HG03025 (cell line): Measurements from ENCODE around the gene UBE2D2.
"Not testable (repeated sequence)": the region's sequence is repeated elsewhere in the genome, so short reads cannot be mapped to it uniquely, and the experiment has no call there.

Experiments used
- ATAC-seq: cut with Tn5 transposase; IDR thresholded peaks from one replicate; pipeline ENCODE4 v1.9.1; 2021; ENCODE audit warnings: mild to moderate bottlenecking, moderate library complexity; ENCODE audit not compliant: unreplicated experiment, low FRiP score

The UBE2D2 gene

GRCh38 chr5:139546593-139546992, 14.5 kb upstream of the UBE2D2 start:
- ATAC-seq = not testable (repeated sequence)

DNA sequence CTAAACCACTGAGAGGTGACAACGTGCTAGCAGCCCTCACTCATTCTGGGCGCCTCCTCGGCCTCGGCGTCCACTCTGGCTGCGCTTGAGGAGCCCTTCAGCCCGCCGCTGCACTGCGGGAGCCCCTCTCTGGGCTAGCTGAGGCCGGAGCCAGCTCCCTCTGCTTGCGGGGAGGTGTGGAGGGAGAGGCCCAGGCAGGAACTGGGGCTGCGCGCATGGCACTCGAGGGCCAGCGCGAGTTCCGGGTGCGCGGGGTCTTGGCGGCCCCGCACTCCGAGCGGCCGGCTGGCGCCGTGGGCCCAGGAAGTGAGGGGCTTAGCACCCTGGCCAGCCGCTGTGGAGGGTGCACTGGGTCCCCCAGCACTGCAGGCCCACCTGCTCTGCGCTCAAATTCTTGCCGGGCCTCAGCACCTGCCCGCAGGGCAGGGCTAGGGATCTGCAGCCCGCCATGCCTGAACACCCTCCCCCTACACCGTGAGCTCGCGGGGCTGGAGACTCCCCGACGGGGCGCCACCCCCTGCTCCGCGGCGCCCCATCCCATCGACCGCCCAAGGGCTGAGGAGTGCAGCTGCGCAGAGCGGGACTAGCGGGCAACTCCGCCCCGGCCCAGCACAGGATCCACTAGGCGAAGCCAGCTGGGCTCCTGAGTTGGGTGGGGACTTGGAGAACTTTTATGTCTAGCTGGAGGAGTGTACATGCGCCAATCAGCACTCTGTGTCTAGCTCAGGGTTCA, 11.8 kb upstream of the UBE2D2 start:
- no peak for ATAC-seq

DNA sequence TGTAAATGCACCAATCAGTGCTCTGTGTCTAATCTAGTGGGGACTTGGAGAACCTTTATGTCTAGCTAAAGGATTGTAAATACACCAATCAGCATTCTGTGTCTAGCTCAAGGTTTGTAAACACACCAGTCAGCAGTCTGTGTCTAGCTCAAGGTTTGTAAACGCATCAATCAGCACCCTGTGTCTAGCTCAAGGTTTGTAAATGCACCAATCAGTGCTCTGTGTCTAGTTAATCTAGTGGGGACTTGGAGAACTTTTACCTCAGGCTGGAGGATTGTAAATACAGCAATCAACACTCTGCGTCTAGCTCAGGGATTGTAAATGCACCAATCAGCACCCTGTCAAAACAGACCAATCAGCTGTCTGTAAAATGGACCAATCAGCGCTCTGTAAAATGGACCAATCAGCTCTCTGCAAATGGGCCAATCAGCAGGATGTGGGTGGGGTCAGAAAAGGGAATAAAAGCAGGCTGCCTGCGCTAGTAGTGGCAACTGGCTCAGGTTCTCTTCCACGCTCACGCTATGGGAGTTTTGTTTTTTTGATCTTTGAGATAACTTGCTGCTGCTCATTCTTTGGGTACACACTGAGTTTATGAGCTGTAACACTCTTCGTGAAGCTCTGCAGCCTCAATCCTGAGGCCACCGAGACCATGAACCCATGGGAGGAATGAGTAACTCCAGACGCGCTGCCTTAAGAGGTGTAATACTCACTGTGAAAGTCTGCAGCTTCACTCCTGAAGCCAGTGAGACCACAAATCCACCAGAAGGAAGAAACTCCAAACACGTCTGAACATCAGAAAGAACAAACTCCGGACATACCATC, 10.9 kb upstream of the UBE2D2 start:
- ATAC-seq = not testable (repeated sequence)

- no peak for ATAC-seq
These were observed 9.8 kb upstream of the UBE2D2 start for GRCh38 chr5:139551191-139551889.

DNA sequence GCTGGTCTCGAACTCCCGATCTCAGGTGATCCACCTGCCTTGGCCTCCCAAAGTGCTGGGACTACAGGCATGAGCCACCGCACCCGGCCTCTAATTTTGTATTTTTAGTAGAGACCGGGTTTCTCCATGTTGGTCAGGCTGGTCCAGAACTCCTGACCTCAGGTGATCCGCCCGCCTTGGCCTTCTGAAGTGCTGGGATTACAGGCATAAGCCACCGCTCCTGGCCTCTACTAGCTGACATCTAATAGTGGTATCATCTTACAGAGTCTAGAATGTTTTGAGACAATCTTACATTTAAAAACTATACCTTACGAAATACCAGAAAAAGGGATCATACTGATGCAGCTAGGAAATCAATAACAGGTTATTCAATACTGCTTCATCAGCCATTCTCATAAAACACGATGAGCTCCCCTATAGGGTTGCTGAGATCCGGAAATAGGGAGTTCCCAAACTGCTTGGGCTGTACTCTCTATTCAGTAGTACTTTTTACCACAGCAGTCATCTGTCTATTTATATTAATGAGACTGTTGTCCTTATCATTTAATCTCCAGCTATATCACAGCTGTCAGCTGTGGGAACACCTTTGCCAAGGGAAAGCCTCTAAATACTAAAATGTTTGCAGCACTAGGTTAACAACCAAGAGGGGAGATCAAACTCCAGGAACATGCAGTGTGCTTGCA, 8.1 kb upstream of the UBE2D2 start:
- ATAC-seq = no peak

DNA sequence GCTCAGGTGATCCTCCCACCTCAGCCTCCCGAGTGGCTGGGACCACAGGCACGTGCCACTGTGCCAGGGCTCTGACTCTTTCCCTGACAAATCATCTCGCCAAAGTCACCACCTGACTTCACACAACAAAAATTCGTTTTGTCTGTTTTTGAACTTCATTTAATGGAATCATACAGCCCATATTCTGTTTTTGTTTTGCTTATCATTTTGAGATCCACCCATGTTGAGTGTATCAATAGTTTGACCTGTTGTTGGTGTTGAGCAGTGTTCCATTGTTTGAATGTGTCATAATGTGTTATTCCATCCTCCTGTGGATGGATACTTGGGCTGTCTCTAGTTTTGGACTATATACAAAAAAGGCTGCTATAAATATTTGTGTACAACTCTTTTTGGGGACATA, 6.9 kb upstream of the UBE2D2 start:
- ATAC-seq = no peak

DNA sequence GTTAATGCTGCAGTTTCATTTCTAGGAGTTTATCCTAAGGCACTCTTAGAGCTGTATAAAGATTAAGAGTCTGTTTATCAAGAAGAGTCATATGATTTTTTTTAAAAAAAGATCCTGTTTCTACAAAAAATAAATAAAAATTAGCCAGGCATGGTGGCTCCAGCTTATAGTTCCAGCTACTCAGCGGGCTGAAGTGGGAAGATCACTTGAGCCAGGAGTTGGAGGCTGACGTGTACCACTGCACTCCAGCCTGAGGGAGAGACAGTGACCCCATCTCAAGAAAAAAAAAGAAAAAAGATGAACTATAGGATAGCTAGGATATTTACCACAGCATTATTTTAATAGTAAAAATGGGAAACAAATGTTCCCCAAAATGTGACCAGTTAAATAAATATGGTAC, 3.3 kb upstream of the UBE2D2 start:
- no peak for ATAC-seq

DNA sequence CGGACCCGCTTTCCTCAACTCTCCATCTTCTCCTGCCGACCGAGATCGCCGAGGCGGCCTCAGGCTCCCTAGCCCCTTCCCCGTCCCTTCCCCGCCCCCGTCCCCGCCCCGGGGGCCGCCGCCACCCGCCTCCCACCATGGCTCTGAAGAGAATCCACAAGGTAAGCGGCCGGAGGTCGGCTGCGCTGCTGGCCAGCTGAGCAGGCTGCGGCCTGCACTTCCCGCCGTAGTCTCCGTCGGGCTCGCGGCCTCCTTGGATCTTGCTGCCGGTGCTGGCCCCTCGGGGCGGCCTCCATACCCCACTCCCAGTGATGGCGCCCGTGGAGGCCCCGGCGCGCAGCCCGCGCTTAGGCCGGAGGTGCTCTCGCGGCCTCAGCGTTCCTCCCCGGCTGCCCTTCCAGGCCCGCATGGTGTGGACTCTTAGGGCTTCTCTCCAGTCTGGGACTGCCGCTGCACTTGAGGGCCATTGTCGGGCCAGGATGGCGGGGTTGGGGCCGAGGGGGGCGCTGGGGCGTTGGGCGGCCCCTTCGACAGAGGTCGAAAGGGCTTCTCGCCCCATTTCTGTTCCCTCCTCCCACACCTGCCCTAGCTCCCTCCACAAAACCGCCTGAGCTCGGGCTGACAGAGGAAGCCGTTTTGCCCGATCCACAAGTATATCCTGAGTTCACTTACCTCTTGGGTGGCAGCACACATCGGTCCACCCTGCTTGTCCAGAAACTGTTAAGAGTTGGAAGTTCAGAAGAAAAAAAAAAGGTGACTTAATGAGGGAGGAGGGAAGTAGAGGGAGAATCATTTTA, 714 bp downstream of the UBE2D2 start:
- peak; percentile 14 for ATAC-seq

DNA sequence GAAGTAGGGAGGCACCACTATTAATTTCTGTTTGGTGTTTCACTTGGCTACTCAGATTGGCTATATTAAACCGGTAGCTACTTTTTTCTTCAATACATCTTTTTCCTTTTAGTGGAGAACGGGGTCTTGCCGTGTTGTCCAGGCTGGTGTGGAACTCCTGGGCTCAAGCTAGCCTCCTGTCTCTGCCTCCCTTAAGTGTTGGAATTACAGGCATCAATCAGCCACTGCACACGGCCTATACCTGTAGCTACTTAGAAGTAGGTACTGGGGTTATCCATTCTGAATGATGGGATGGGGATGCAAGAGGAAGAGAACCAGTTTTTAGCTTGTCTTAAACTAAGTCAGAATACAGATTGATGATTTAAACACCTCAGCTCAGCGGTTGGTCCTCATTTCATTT, 1.7 kb downstream of the UBE2D2 start:
- ATAC-seq = no peak

DNA sequence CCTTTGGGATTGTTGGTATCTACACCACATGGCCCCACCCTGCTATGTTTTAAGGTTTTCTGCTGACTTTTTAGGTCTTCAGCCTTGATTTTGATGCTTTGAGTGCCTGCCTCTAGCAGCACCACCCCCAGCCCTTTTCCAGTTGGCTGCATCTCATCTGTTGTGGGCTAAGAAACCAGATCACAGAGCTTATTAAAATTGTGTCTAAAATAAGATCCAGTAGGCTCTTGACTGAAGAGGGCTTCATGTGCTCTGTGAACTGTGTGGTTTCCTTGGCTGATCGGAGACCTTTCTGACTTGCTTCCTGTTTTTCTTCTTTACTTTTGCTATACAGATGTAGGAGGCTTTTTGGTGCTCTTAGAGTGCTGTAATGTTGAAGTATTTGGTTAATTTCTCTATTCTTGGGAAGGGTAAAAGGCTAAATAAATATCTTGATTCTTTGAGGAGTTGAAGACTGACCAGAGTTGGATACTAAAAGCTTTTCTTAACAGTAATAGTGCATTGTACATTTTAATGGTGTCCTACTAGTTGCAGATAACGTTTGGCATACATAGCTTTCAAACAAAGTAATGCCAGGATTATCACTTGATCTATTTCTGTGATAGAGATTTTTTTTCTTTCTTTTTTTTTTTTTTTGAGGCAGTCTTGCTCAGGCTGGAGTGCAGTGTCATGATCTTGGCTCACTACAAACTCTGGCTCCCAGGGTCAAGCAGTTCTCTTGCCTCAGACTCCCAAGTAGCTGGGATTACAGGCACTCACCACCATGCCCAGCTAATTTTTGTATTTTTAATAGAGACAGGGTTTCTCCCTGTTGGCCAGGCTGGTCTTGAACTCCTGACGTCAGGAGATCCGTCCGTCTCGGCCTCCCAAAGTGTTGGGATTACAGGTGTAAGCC, 4.5 kb downstream of the UBE2D2 start:
- no peak for ATAC-seq

DNA sequence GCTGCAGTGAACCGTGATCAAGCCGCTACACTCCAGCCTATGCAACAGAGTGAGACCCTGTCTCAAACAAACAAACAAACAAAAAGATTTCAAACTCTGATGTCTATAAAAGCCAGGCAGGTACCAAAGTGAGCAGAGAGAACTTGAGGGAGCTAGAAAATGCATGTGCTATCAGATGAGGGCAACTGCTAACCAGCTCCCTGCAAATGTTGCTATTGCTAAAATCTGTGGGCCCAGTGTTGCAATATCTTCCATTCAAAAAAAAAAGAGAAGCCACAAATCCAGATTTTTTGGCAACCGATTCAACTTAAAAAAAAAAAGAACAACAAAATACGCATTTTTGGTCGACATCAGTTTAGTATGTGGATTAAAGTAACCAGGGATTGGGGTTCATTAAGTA, 5.5 kb downstream of the UBE2D2 start:
- ATAC-seq = no peak

- no peak for ATAC-seq
These were observed 8.3 kb downstream of the UBE2D2 start for GRCh38 chr5:139569270-139569955.

DNA sequence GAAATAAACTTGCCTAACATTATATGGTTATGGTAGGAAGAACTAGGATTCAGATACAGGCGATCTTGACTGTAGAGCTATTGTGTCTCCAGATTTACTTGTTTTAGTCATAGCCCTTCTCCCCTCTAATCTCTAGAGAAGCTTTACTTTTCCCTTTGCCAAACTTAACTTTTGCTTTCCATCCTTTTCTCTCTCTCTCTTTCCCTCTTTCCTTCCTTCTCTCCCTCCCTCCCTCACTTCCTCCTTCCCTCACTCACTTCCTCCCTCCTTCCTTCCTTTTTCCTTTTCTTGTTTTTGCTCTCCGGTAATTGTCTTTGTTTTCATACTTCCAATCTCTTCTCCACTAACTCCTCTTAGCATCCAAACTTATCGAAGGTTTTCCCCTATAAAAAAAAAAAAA, 10.4 kb downstream of the UBE2D2 start:
- no peak for ATAC-seq

GRCh38 chr5:139571966-139572365, 10.8 kb downstream of the UBE2D2 start:
- ATAC-seq = no peak

DNA sequence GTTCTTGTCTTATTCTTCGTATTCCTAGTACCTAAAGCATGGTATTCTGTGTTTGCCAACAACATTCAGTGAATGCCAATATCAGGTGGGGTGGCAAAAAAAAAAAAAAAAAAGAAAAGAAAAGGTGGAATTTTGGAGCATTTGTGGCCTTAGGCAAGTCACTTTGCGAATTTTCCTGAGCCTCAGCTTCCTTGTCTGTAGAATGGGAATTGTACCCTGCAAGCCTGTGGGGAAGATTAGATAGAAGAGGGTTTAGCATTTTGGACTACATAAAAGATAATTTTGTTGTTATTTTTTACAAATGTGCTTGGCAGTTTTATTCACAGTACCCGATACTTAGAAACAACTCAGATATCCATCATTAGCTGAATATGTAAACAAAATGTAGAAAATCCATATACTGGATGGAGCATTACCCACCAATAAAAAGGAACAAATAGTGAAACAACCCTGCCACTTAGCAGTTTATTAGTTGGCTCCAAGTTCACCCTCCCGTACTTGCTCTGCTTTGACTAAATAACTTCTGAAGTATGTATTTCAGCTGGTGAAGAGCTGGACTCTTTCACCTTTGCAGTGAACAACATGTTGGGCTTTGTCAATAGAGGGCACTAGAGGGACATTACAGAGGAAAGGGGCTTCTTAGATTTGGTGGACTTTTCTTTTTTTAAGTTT, 13.6 kb downstream of the UBE2D2 start:
- ATAC-seq = no peak

DNA sequence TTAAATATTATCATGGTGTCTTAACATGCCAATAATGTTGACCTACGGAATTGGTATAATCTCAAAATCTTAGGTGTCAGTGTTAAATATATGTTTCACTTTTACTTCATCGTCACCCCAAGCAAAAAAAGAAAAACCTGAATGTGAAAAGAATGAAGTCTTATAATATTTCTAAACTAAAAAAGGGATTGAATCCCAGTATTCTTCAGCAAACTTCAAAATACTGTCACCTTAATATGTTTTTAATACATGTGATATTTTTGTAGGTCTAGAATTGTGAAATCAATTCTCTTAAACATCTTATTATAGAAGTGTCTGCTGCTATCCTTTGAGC, 14.1 kb downstream of the UBE2D2 start:
- no peak for ATAC-seq

DNA sequence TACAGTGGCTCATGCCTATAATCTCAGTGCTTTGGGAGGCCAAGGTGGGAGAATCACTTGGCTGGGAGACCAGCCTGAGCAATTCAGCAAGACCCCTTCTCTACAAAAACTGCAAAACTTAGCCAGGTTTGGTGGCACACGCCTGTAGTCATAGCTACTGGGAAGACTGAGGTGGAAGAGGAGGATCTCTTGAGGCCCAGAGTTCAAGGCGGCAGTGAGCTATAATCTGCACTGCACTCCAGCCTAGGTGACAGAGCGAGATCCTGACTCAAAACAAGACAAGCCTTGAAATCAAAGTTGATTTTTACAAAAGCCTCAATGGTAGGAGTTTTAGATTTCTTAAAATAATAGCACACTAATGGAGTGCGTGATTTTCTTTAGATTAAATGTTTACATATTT, 14.6 kb downstream of the UBE2D2 start:
- no peak for ATAC-seq

GRCh38 chr5:139577689-139578290, 16.7 kb downstream of the UBE2D2 start:
- no peak for ATAC-seq
